Loucy (cell line): Measurements from ENCODE around the gene ZNF587B.

Source experiments
- CTCF ChIP-seq: fragments of 200-600 bp; sonication (generic); conservative IDR thresholded peaks from 2 replicates; pipeline ENCODE4 v1.5.1; 2014; ENCODE audit warnings: mild to moderate bottlenecking, antibody characterized with exemption, low read length
- EZH2phosphoT487 ChIP-seq: fragments of 200-600 bp; IDR thresholded peaks from 2 replicates; pipeline ENCODE4 v1.6.1; 2018; ENCODE audit warnings: antibody characterized with exemption, mild to moderate bottlenecking, moderate library complexity, borderline replicate concordance

- TF ChIP-seq CTCF = no peak
- no peak for TF ChIP-seq EZH2phosphoT487
These were observed 15.4 kb upstream of the ZNF587B start, which contains the start of gene ZNF552 for GRCh38 chr19:57814505-57815246.
